Testis (tissue), 2 donors: ENCODE results near the gene THSD4.
"Not testable (repeated sequence)": the region's sequence is repeated elsewhere in the genome, so short reads cannot be mapped to it uniquely, and the experiment has no call there.

ENCODE experiments used
- POLR2A ChIP-seq: fragments of 450-650 bp; IDR thresholded peaks from one replicate; pipeline ENCODE4 v1.6.1; 2017; ENCODE audit warnings: antibody characterized with exemption, mild to moderate bottlenecking, moderate library complexity
- TF ChIP-seq, protein P1 (sequence below), 3 experiments: fragments of 450-650 bp in 2 of 3; fragments of 200-600 bp in 1 of 3; sonication (generic) in 1 of 3; IDR thresholded peaks; one replicate each; pipeline ENCODE4 v1.5.1; 2016 to 2019; ENCODE audit warnings: antibody characterized with exemption in 3 of 3, mild to moderate bottlenecking in 2 of 3, moderate library complexity in 1 of 3

DNA sequence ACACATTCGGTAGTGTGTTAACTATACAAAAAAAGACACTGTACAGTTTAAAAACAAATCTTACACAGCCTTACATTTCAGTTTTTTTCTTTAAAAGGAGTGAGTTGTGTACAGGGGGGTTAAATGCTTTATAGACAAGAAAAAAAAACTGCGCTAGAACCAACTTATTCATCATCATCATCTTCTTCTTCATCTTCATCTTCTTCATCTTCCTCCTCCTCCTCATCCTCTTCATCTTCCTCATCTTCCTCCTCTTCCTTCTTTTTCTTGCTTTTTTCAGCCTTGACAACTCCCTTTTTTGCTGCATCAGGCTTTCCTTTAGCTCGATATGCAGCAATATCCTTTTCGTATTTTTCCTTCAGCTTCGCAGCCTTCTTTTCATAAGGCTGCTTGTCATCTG lies 49.3 kb downstream of the THSD4 start:
- TF ChIP-seq, protein P1, sequence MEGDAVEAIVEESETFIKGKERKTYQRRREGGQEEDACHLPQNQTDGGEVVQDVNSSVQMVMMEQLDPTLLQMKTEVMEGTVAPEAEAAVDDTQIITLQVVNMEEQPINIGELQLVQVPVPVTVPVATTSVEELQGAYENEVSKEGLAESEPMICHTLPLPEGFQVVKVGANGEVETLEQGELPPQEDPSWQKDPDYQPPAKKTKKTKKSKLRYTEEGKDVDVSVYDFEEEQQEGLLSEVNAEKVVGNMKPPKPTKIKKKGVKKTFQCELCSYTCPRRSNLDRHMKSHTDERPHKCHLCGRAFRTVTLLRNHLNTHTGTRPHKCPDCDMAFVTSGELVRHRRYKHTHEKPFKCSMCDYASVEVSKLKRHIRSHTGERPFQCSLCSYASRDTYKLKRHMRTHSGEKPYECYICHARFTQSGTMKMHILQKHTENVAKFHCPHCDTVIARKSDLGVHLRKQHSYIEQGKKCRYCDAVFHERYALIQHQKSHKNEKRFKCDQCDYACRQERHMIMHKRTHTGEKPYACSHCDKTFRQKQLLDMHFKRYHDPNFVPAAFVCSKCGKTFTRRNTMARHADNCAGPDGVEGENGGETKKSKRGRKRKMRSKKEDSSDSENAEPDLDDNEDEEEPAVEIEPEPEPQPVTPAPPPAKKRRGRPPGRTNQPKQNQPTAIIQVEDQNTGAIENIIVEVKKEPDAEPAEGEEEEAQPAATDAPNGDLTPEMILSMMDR (IDR thresholded peaks at IDR 0.05), result not testable (repeated sequence)
- not testable (repeated sequence) for TF ChIP-seq POLR2A
